ENCODE results near the gene MBD5.

The MBD5 gene

GRCh38 chr2:148360662-148361061, 339.8 kb downstream of the MBD5 start:
- POLR2A ChIA-PET, result no interaction called here
- TF ChIP-seq CTCF (IDR thresholded peaks at IDR 0.05; ENCODE audit: control extremely low read depth, extremely low read depth, low read depth, missing control alignments), result no peak
- DNase-seq (ENCODE audit: extremely low spot score), result no peak
- CTCF ChIA-PET, result no interaction called here

- ChIA-PET POLR2A (no interaction called here), CTCF (interaction anchor here (1.5 kb wide), 1 partner anchor 81 kb away, joined by 4 read pairs; no protein-coding TSS in a partner anchor)
- no peak for DNase-seq (ENCODE audit: extremely low spot score)
- TF ChIP-seq CTCF (IDR thresholded peaks at IDR 0.05; ENCODE audit: control extremely low read depth, extremely low read depth, low read depth, missing control alignments), result no peak
Observed at GRCh38 chr2:148362144-148362796, 341.4 kb downstream of the MBD5 start.

- TF ChIP-seq CTCF (IDR thresholded peaks at IDR 0.05; ENCODE audit: control extremely low read depth, extremely low read depth, low read depth, missing control alignments), result no peak
- CTCF ChIA-PET, result no interaction called here
- POLR2A ChIA-PET, result no interaction called here
Observed at GRCh38 chr2:148375214-148375613, 354.3 kb downstream of the MBD5 start.

GRCh38 chr2:148391324-148391723, 370.4 kb downstream of the MBD5 start:
- no peak for DNase-seq (ENCODE audit: extremely low spot score)
- ChIA-PET POLR2A (no interaction called here), CTCF (interaction anchor here (1.0 to 1.5 kb wide), 2 partner anchors 8 to 93 kb away, joined by 3 read pairs; no protein-coding TSS in a partner anchor)
- TF ChIP-seq CTCF (IDR thresholded peaks at IDR 0.05; ENCODE audit: control extremely low read depth, extremely low read depth, low read depth, missing control alignments), result no peak

More at GRCh38 chr2:148375214-148375613, 354.3 kb downstream of the MBD5 start:
- DNase-seq (ENCODE audit: extremely low spot score), result no peak

- CTCF ChIA-PET, result no interaction called here
- POLR2A ChIA-PET, result no interaction called here
- no peak for TF ChIP-seq CTCF (IDR thresholded peaks at IDR 0.05; ENCODE audit: control extremely low read depth, extremely low read depth, low read depth, missing control alignments)
- no peak for DNase-seq (ENCODE audit: extremely low spot score)
Observed at GRCh38 chr2:148402786-148403185, 381.9 kb downstream of the MBD5 start.

- no peak for TF ChIP-seq CTCF (IDR thresholded peaks at IDR 0.05; ENCODE audit: control extremely low read depth, extremely low read depth, low read depth, missing control alignments)
- ChIA-PET POLR2A (no interaction called here), CTCF (no interaction called here)
- DNase-seq (ENCODE audit: extremely low spot score), result no peak
Observed at GRCh38 chr2:148410899-148411298, 390.0 kb downstream of the MBD5 start.
